AG04450 (cell line): Measurements from ENCODE around the gene MMP19. TPM values are rescaled to one million over a fixed set of nuclear protein-coding genes. Genes with fewer than 3 reads are reported as not detected.
"Not testable (repeated sequence)": the region's sequence is repeated elsewhere in the genome, so short reads cannot be mapped to it uniquely, and the experiment has no call there.

Experiments used
- CTCF ChIA-PET: fragments of 300-600, 350-600 bp; formaldehyde crosslinking; extraction: SDS; loops from one replicate; lab custom pipeline; 2022; ENCODE audit warnings: antibody characterized with exemption, inconsistent platforms; lab: Charles Lee
- POLR2A ChIA-PET: fragments of 350-600 bp; formaldehyde crosslinking; extraction: SDS; loops from one replicate; lab custom pipeline; 2021; ENCODE audit warnings: antibody characterized with exemption, inconsistent platforms; lab: Yijun Ruan, JAX
- DNase-seq: peaks from one replicate; pipeline ENCODE4 v3.0.0-alpha.2; 2011; ENCODE audit warnings: low read depth, low spot score
- H3K27ac ChIP-seq: one replicate; pipeline ENCODE4 v1.5.1; 2012; ENCODE audit warnings: low read depth, low read length, control low read depth
- H3K27me3 ChIP-seq: one replicate; pipeline ENCODE4 v1.6.0; 2012; ENCODE audit warnings: low read length; ENCODE audit not compliant: control insufficient read depth, insufficient read depth
- H3K4me3 ChIP-seq: 2 replicates; pipeline ENCODE4 v1.5.1; 2011; ENCODE audit warnings: mild to moderate bottlenecking, low read depth, low read length, control low read depth
- H3K9me3 ChIP-seq: 2 replicates; pipeline ENCODE4 v1.5.1; 2012; ENCODE audit warnings: low read length; ENCODE audit not compliant: control insufficient read depth, insufficient read depth
- CTCF ChIP-seq: IDR thresholded peaks from 2 replicates; pipeline ENCODE4 v1.5.1; 2011; ENCODE audit warnings: low read depth, low read length, control low read depth, inconsistent platforms
- polyA plus RNA-seq: library from polyadenylated mRNA; depleted of rRNA; stranded (reverse); fragments of >200 nt; gene quantifications from 2 replicates; pipeline ENCODE4 v1.2.3, GENCODE V29; 2011

Gene MMP19
- polyA plus RNA-seq, 1 experiment = 43.8 TPM

- Histone ChIP-seq H3K27me3 (no peaks in the 10 kb centered on the region), H3K9me3 (peaks cover 9% of the 10 kb centered on the region), H3K4me3 (no peak overlapping the region), H3K27ac (no peak overlapping the region)
- CTCF ChIA-PET = interaction anchor here (0.6 kb wide), 1 partner anchor 22 kb away, joined by 4 read pairs; no protein-coding TSS in a partner anchor
- POLR2A ChIA-PET = no interaction called here
- DNase-seq = no peak
- no peak for TF ChIP-seq CTCF
Measured at GRCh38 chr12:55875704-55876467, 33.1 kb upstream of the MMP19 start.

- no peak for TF ChIP-seq CTCF
- no peaks in the 10 kb centered on the region for H3K27me3 ChIP-seq
- ChIA-PET POLR2A (no interaction called here), CTCF (interaction anchor here (1.0 kb wide), 1 partner anchor 52 kb away, joined by 4 read pairs; no protein-coding TSS in a partner anchor)
- DNase-seq = no peak
- no peak overlapping the region for H3K27ac ChIP-seq
- H3K4me3 ChIP-seq = no peak overlapping the region
- H3K9me3 ChIP-seq = peaks cover 9% of the 10 kb centered on the region
Measured at GRCh38 chr12:55874443-55874842, 31.7 kb upstream of the MMP19 start.

GRCh38 chr12:55866454-55867004 is 23.8 kb upstream of the MMP19 start:
- H3K9me3 ChIP-seq, H3K4me3 ChIP-seq, H3K27ac ChIP-seq, DNase-seq, POLR2A ChIA-PET, H3K27me3 ChIP-seq: not testable (repeated sequence)
- CTCF ChIA-PET = interaction anchor here (0.9 to 1.2 kb wide), 2 partner anchors 60 to 74 kb away, joined by 4 read pairs; no protein-coding TSS in a partner anchor

- no peak for TF ChIP-seq CTCF
- Histone ChIP-seq H3K27me3 (no peaks in the 10 kb centered on the region), H3K4me3 (no peak overlapping the region), H3K27ac (no peak overlapping the region), H3K9me3 (peaks cover 3% of the 10 kb centered on the region)
- no peak for DNase-seq
- POLR2A ChIA-PET = no interaction called here
- CTCF ChIA-PET = interaction anchor here (1.2 to 1.5 kb wide), 2 partner anchors 62 to 75 kb away, joined by 3 to 4 read pairs; no protein-coding TSS in a partner anchor
Measured at GRCh38 chr12:55865327-55865726, 22.6 kb upstream of the MMP19 start.

GRCh38 chr12:55862931-55863330 is 20.2 kb upstream of the MMP19 start:
- POLR2A ChIA-PET, DNase-seq, H3K4me3 ChIP-seq, CTCF ChIA-PET, H3K27ac ChIP-seq, H3K27me3 ChIP-seq, H3K9me3 ChIP-seq: not testable (repeated sequence)

GRCh38 chr12:55862286-55862685 is 19.6 kb upstream of the MMP19 start:
- CTCF ChIA-PET = no interaction called here
- Histone ChIP-seq H3K27me3 (no peaks in the 10 kb centered on the region), H3K4me3 (no peak overlapping the region), H3K9me3 (peaks cover 3% of the 10 kb centered on the region), H3K27ac (no peak overlapping the region)
- no peak for DNase-seq
- POLR2A ChIA-PET = no interaction called here
- TF ChIP-seq CTCF = no peak
